Measurements from ENCODE around the gene MLEC. TPM values are rescaled to one million over a fixed set of nuclear protein-coding genes. Genes with fewer than 3 reads are reported as not detected.

Gene MLEC, protein sequence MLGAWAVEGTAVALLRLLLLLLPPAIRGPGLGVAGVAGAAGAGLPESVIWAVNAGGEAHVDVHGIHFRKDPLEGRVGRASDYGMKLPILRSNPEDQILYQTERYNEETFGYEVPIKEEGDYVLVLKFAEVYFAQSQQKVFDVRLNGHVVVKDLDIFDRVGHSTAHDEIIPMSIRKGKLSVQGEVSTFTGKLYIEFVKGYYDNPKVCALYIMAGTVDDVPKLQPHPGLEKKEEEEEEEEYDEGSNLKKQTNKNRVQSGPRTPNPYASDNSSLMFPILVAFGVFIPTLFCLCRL
- 83.9 to 99.9 TPM (median 87.0 TPM) in 5 replicates for total RNA-seq (2022; extraction: Qiagen RNA extraction; ENCODE audit: low read depth)

DNA sequence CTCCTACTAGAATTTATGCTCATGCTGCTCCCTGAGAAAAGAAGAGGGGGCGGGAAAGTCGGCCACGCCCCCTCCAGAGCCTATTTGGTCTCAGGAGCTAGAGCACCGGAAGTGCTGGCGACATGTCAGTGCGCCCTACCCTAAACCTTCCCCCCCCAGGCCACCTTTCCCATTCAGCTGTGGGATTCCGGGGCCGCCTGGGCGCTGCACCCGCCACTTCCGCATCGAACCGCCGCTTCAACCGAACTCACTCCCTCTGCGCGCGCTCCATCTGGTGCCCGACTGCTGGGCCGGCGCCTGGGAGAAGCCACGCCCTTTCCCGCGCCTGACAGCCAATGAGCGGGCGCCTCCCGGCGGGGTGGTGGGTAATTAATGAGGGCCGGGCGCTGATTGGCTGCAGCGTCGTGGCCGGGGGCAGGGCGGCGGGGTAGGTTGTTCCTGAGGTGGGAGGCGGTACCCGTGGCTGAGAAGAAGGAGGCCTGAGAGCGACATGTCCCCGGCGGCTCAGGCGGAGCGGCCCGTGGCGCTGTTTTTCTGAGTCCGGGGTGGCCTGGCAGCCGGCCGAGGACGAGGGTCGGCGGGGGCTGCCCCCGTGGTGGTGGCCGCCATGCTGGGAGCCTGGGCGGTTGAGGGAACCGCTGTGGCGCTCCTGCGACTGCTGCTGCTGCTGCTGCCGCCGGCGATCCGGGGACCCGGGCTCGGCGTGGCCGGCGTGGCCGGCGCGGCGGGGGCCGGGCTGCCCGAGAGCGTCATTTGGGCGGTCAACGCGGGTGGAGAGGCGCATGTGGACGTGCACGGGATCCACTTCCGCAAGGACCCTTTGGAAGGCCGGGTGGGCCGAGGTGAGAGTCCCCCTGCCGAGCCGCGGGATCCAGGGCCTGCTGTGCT lies at the start of gene MLEC:
Gene MLEC, plus strand, starts transcription at position 460 of the 888 bp plus-strand sequence. Its CDS starts 148 bp downstream, at position 608.

DNA sequence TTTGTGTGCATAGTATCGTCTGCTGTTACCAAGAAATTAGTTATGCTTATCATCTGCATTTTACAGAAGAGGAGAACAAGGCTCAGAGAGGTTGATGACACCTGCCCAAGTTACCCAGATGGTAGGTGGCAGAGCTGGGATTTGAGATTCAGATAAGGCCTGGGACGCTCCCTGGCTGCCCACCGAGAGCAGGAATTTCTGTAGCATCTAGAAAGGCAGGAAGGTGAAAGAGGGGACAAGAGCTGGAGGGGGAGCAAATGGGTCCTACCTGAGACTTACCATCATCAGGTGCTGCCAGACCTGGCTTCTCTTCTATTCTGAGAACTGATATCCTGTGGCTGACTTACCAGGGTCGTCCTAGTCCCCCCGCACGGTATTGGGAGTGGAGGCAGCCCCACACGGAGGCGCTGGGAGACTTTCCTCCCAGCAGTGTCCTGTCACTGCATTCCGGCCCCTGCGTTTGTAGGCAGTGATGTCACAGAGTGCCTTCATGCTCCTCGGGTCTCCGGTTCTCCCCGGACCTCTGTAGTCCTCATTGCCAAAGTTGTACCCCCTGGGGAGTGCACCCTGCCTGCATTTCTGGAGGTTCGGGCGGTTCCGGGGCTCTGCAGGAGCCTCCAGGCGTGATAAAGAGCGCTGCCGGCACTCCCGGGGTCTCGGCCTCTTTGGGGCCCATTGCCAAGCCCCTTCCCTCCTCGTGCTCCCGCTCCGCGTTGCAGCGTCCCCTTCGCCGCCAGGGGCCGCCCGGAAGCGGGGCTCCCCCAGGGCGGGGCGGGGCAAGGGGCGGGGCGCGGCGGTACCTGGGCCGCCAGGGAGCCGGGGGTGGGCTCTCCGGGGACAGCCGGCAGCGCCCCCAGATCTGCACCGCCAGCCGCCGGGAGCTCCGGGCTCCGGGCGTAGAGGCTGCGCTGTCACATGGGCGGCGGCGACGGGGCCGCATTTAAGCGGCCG lies 46.9 kb upstream of the MLEC start, which contains the start of gene CABP1:
Gene CABP1, plus strand, starts transcription at position 856 of the 951 bp plus-strand sequence. Its CDS starts 60 bp downstream, at position 916.

DNA sequence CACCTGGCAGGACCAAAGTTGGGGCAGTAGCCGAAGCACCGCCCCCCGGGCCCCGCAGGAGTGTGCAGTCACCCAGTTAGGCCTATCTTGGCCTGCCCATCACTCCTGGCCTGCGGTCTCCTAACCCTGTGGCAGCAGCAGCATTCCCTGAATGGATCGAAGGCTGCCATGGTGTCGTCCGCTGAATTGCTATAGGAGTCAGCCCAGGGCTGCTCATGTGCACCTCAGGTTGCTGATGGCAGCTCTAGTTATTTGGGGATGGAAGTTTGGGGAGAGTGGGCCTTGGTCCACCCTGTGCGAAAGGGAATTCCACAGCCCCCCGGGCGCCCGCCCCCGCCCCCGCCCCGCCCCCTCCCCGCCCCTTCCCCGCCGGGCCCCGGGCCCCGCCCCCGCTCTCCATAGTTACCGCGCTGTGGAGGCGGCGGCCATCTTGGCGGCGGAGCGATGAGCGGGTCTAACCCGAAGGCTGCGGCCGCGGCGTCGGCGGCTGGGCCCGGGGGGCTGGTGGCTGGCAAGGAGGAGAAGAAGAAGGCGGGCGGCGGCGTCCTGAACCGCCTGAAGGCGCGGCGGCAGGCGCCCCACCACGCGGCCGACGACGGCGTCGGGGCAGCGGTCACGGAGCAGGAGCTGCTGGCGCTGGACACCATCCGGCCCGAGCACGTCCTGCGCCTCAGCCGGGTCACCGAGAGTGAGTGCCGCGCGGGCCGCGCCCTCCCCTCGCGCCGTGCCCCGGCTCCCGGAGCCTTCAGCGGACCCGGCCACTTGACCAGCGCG lies 23.3 kb downstream of the MLEC start, which contains the start of gene UNC119B:
Gene UNC119B, plus strand, starts transcription at position 428 of the 774 bp plus-strand sequence. Its CDS starts 17 bp downstream, at position 445.

DNA sequence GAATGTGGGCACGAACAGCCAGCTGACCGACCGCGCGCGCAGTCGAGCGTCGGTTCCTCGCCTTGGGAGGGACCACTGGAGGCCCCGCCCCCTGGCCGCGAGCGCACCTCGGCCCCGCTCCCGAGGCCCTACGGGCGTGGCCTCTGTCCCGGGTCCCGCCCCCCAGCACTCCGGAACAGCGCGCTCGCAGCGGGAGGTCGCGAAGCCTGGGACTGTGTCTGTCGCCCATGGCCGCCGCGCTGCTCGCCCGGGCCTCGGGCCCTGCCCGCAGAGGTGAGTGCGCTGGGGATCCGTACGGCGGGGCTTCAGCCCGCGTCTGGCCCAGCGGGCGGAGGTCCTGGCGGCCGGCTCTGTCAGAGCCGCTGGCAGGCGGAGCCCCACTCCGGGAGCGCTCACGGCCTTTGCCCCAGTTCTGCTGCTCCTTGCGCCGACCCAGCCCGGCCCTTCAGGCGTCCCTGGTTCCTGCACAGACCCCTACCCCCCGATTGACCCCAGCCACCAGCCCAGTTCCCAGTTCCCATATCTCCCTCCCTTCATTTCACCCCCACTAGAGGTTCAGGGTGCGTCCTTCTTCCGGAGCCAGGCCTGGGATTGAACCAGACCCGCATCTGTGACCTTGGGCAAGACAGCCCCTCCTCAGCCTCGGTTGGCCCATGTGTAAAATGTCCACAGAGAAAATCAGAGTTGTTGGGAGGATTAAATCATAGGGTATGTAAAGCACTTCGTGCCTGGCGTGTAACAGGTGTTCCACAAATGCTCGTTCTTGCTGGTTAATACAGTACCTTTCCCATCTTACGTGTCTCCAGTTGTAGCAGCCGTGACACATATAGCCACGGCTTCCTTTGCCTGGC lies 38.9 kb downstream of the MLEC start, which contains the start of gene ACADS:
Gene ACADS, plus strand, starts transcription at position 168 of the 851 bp plus-strand sequence. Its CDS starts 60 bp downstream, at position 228.

Other genes starting within 250 kb of the MLEC start
- 808 to 864 TPM (median 832 TPM) in 5 replicates for gene COX6A1, start 249.0 kb upstream of the MLEC start, total RNA-seq (2022; extraction: Qiagen RNA extraction; ENCODE audit: low read depth)
- gene TRIAP1, start 240.8 kb upstream of the MLEC start, total RNA-seq (2022; extraction: Qiagen RNA extraction; ENCODE audit: low read depth): 73.0 to 86.4 TPM (median 76.2 TPM) in 5 replicates
- 20.5 to 26.5 TPM (median 24.6 TPM) in 5 replicates for gene GATC, start 240.7 kb upstream of the MLEC start, total RNA-seq (2022; extraction: Qiagen RNA extraction; ENCODE audit: low read depth)
- 175 to 219 TPM (median 212 TPM) in 5 replicates for gene SRSF9, start 217.4 kb upstream of the MLEC start, total RNA-seq (2022; extraction: Qiagen RNA extraction; ENCODE audit: low read depth)
- gene DYNLL1, start 191.0 kb upstream of the MLEC start, total RNA-seq (2022; extraction: Qiagen RNA extraction; ENCODE audit: low read depth): 588 to 676 TPM (median 607 TPM) in 5 replicates
- gene COQ5, start 158.0 kb upstream of the MLEC start, total RNA-seq (2022; extraction: Qiagen RNA extraction; ENCODE audit: low read depth): 26.2 to 29.6 TPM (median 28.6 TPM) in 5 replicates
- gene RNF10, start 152.8 kb upstream of the MLEC start, total RNA-seq (2022; extraction: Qiagen RNA extraction; ENCODE audit: low read depth): 95.9 to 105 TPM (median 103 TPM) in 5 replicates
- gene POP5, start 105.7 kb upstream of the MLEC start, total RNA-seq (2022; extraction: Qiagen RNA extraction; ENCODE audit: low read depth): 45.9 to 59.8 TPM (median 51.9 TPM) in 5 replicates
- gene CABP1, start 46.5 kb upstream of the MLEC start, total RNA-seq (2022; extraction: Qiagen RNA extraction; ENCODE audit: low read depth): 0.15 to 0.46 TPM (median 0.21 TPM) in 5 replicates
- gene UNC119B, start 23.3 kb downstream of the MLEC start, total RNA-seq (2022; extraction: Qiagen RNA extraction; ENCODE audit: low read depth): 21.9 to 27.2 TPM (median 26.6 TPM) in 5 replicates
- gene ACADS, start 38.7 kb downstream of the MLEC start, total RNA-seq (2022; extraction: Qiagen RNA extraction; ENCODE audit: low read depth): 10.1 to 11.3 TPM (median 10.5 TPM) in 5 replicates
- gene SPPL3, start 217.2 kb downstream of the MLEC start, total RNA-seq (2022; extraction: Qiagen RNA extraction; ENCODE audit: low read depth): 29.5 to 50.9 TPM (median 49.0 TPM) in 5 replicates